Endothelial cell (in vitro differentiated cells): Measurements from ENCODE around the gene PLEKHF1. TPM values are rescaled to one million over a fixed set of nuclear protein-coding genes. Genes with fewer than 3 reads are reported as not detected.
"Not testable (repeated sequence)": the region's sequence is repeated elsewhere in the genome, so short reads cannot be mapped to it uniquely, and the experiment has no call there.

ENCODE experiments used
- DNase-seq: peaks from one replicate; pipeline ENCODE4 v3.0.0; 2021; ENCODE audit warnings: low spot score
- H3K27ac Mint-ChIP-seq: one replicate; pipeline ENCODE4 v1.8.0; 2021; ENCODE audit warnings: mixed read lengths, inconsistent platforms; ENCODE audit not compliant: unreplicated experiment
- H3K27me3 Mint-ChIP-seq: one replicate; pipeline ENCODE4 v1.8.0; 2021; ENCODE audit warnings: mild to moderate bottlenecking, moderate library complexity, mixed read lengths, inconsistent platforms; ENCODE audit not compliant: unreplicated experiment
- H3K36me3 Mint-ChIP-seq: one replicate; pipeline ENCODE4 v1.8.0; 2021; ENCODE audit warnings: mild to moderate bottlenecking, low read depth, mixed read lengths, inconsistent platforms; ENCODE audit not compliant: unreplicated experiment
- H3K4me1 Mint-ChIP-seq: one replicate; pipeline ENCODE4 v1.8.0; 2021; ENCODE audit warnings: mild to moderate bottlenecking, mixed read lengths, inconsistent platforms; ENCODE audit not compliant: unreplicated experiment
- H3K4me3 Mint-ChIP-seq: one replicate; pipeline ENCODE4 v1.8.0; 2021; ENCODE audit warnings: mild to moderate bottlenecking, mixed read lengths, inconsistent platforms; ENCODE audit not compliant: unreplicated experiment
- H3K9me3 Mint-ChIP-seq: one replicate; pipeline ENCODE4 v1.8.0; 2021; ENCODE audit warnings: mixed read lengths, inconsistent platforms; ENCODE audit not compliant: unreplicated experiment
- total RNA-seq: library from RNA; stranded (reverse); fragmentation: NEBNext Ultra II Directional; extraction: Animal tissue kit (Norgen Biotek cat#: 25700); gene quantifications from one replicate; pipeline ENCODE4 v1.2.1, GENCODE V29; 2021; ENCODE audit not compliant: unreplicated experiment
- TF ChIP-seq, protein P1 (sequence below): fragments of 200-600 bp; sonication (generic); IDR thresholded peaks from one replicate; pipeline ENCODE4 v1.5.0; 2021; ENCODE audit warnings: antibody characterized with exemption; ENCODE audit not compliant: unreplicated experiment

The PLEKHF1 gene
- total RNA-seq, 1 donor from 2014 or later, result 0.77 TPM

DNA sequence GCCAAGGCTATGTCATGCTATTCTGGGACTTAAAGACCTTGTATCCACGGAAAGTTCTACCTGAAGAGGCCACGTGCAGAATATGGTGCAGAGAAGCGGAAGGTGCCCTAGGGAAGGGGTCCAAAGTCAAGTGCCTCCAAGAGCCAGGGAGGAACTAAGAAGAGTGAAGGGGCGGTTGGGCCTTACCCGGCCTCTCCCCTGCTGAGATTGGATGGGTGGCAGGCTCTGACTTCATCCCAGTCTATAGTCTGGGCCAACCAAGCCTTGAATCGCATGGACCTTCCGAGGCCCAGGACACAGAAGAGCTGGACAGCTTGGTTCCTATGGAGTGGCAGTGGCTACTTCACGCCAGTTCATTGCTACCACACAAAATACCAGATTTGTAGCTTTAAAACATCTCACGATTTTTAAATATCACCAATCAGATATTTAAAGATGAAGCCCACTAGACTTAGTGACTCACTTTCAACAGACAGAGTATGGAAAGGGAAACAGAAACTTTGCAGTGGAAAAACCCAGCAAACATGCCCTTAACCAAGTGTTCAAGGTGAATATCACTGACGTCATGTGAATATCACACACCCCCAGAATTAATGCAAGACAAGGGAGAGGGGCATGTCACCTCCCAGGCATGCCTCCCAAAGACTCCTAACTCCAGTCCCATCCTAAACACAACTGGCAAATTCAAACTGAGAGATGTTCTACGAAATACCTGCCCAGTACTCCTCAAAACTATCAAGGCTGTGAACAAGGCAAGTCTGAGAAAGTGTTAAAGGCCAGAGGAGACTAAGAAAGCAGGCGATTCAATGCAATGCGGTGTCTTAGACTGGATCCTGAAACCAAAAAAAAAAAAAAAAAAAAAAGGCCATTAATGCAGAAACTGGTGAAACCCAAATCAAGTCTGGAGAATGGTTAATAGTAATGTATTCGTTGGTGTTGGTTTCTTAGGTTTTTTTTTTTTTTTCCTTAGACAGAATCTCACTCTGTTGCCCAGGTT, 39.6 kb downstream of the PLEKHF1 start:
- no peak overlapping the region for H3K27ac Mint-ChIP-seq
- TF ChIP-seq, protein P1, sequence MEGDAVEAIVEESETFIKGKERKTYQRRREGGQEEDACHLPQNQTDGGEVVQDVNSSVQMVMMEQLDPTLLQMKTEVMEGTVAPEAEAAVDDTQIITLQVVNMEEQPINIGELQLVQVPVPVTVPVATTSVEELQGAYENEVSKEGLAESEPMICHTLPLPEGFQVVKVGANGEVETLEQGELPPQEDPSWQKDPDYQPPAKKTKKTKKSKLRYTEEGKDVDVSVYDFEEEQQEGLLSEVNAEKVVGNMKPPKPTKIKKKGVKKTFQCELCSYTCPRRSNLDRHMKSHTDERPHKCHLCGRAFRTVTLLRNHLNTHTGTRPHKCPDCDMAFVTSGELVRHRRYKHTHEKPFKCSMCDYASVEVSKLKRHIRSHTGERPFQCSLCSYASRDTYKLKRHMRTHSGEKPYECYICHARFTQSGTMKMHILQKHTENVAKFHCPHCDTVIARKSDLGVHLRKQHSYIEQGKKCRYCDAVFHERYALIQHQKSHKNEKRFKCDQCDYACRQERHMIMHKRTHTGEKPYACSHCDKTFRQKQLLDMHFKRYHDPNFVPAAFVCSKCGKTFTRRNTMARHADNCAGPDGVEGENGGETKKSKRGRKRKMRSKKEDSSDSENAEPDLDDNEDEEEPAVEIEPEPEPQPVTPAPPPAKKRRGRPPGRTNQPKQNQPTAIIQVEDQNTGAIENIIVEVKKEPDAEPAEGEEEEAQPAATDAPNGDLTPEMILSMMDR, result no peak
- H3K4me3 Mint-ChIP-seq, result no peak overlapping the region
- no peaks in the 10 kb centered on the region for H3K27me3 Mint-ChIP-seq
- DNase-seq, result no peak
- H3K4me1 Mint-ChIP-seq, result no peaks in the 10 kb centered on the region
- H3K9me3 Mint-ChIP-seq, result no peaks in the 10 kb centered on the region
- no peaks in the 10 kb centered on the region for H3K36me3 Mint-ChIP-seq

DNA sequence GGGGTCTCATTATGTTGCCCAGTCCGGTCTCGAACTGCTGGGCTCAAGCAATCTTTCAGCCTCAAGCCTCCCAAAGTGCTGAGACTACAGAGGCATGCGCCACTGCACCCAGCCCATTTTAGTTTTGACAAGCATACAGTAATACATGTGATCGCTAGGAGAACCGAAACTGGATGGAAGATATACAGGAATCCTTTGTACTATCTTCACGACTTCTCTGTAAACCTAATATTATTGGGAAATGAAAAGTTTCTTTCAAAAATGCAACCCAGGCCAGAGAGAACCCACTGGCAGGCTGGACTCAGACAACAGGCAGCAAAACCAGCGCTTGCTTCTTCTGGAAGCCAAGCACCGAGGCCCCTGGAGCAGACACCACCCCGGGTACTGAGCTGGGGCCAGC, 40.4 kb downstream of the PLEKHF1 start:
- Mint-ChIP-seq H3K4me3 (no peak overlapping the region), H3K27ac (no peak overlapping the region), H3K4me1 (no peaks in the 10 kb centered on the region), H3K27me3 (no peaks in the 10 kb centered on the region), H3K36me3 (no peaks in the 10 kb centered on the region), H3K9me3 (no peaks in the 10 kb centered on the region)
- DNase-seq, result no peak
- TF ChIP-seq, protein P1, result no peak

DNA sequence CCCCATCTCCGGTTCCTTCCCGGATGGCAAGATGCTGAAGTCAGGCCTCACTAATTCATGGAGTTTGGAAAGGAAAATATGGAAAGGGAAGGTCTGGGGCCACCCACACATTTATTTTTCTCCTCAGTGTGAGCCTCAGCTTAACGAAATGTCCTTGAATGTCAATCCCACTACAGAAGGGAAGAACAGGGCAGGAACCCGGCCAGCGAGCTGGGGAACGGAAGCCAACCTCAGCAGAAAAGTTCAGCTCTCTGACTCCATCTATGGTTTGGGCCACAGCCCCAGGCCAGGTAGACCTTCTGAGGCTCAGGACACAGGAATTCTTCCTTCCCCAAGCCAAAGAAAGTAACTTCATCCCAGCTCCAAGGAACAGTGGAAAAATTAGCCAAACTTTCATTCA, 41.4 kb downstream of the PLEKHF1 start:
- Mint-ChIP-seq H3K36me3 (no peaks in the 10 kb centered on the region), H3K9me3 (no peaks in the 10 kb centered on the region), H3K4me1 (no peaks in the 10 kb centered on the region), H3K4me3 (no peak overlapping the region), H3K27ac (no peak overlapping the region), H3K27me3 (no peaks in the 10 kb centered on the region)
- TF ChIP-seq, protein P1, result no peak
- DNase-seq, result no peak

DNA sequence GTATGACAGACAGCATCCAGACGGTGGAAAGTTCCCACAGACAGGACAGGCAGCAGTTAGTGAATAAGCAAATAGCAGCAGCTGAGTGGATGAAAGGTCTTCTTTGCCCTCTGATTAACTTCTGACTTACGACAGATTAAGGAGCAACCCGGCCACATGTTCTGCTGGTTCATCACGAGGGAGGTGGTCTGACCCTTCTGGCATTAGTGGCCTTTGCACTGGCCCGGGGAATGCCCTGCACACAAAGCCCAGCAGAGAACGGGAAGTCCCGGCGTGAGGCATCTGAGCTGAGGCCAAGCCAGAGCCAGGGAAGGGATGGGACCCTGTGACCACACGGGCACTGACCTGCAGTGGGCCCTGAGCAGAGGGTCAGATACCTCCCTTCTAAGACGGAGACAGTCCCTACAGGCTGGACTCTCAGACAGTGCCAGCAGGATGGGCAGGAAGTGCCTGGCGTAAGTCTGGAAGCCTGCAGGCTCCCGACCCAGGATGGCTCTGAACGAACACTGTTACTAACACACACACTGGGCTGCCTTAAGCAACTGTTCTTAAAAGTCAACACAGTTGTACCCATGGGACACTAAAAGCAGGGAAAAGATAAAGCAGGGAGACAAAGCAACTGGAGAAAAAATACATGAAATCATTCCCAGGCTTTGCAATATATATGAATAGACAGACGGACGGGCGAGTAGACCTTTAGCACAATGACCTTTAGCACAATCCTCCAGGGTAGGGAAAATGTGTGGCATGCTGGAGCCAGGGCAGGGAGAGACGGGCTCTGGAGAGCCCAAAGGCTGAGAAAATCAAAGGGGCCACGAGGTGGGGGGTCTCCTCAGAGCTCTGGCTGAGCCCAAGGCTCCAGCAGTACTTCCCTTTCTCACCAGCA, 43.5 kb downstream of the PLEKHF1 start:
- TF ChIP-seq, protein P1, result no peak
- no peak for DNase-seq
- Mint-ChIP-seq H3K27ac (no peak overlapping the region), H3K4me1 (peaks cover 4% of the 10 kb centered on the region), H3K27me3 (peaks cover under 1% of the 10 kb centered on the region), H3K9me3 (no peaks in the 10 kb centered on the region), H3K36me3 (no peaks in the 10 kb centered on the region), H3K4me3 (no peak overlapping the region)

DNA sequence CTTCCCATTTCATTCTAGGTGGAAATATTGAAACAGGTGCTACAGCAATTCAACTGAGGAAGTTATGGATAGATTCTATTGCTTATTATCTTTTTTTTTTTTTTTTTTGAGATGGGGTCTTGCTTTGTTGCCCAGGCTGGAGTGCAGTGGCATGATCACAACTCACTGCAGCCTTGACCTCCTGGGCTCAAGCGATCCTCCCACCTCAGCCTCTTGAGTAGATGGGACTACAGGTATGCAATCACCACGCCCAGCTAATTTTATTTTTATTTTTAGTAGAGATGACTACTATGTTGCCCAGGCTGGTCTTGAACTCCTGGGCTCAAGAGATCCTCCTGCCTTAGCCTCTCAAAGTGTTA, 44.2 kb downstream of the PLEKHF1 start:
- DNase-seq, result not testable (repeated sequence)

More for the DNA sequence above, 44.2 kb downstream of the PLEKHF1 start:
- H3K9me3 Mint-ChIP-seq, H3K4me1 Mint-ChIP-seq, H3K27ac Mint-ChIP-seq, H3K27me3 Mint-ChIP-seq, H3K4me3 Mint-ChIP-seq, H3K36me3 Mint-ChIP-seq: not testable (repeated sequence)
